ENCODE data around the gene ABCC1.
"Not testable (repeated sequence)": the region's sequence is repeated elsewhere in the genome, so short reads cannot be mapped to it uniquely, and the experiment has no call there.

Gene ABCC1

DNA sequence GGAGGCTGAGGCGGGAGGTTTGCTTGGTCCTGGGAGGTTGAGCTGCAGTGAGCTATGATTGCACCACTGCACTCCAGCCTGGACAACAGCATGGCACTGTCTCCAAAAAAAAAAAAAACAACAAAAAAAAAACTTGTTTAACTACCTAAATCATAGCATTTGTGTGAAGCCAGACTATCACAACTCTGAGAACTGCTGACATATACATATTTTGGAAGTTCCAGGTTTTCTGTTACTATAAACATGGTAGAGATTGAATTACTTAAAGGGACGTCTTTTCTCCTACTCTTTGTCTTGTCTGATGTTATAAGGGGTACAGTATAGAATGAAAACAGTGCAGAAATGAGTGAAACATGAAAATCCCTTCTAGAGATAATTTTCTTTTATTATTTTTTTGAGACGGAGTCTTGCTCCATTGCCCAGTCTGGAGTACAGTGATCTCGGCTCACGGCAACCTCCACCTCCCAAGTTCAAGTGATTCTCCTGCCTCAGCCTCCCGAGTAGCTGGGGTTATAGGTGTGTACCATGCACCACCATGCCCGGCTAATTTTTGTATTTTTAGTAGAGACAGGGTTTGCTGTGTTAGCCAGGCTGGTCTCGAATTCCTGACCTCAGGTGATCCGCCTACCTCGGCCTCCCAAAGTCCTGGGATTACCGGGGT lies 18.4 kb downstream of the ABCC1 start:
- no peak for DNase-seq

DNA sequence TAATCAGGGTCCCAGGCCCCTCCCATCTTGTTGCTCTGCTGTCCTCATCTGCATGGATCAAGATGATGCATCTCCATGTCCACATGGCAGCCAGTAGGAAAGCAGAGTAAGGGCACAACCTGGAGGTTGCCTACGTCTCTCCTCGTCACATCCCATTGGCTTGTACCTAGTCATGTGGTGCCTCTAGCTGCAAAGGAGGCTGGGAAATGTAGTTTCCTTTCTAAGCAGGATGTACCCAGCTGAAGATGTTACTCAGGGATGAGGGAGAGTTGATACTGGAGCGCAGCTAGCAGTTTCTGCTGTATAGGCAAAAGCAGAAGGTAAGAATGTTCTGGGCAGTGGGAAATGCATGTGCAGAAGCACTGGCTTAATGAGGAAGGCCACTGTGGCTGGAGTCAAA lies 20.8 kb downstream of the ABCC1 start:
- DNase-seq: no peak

DNA sequence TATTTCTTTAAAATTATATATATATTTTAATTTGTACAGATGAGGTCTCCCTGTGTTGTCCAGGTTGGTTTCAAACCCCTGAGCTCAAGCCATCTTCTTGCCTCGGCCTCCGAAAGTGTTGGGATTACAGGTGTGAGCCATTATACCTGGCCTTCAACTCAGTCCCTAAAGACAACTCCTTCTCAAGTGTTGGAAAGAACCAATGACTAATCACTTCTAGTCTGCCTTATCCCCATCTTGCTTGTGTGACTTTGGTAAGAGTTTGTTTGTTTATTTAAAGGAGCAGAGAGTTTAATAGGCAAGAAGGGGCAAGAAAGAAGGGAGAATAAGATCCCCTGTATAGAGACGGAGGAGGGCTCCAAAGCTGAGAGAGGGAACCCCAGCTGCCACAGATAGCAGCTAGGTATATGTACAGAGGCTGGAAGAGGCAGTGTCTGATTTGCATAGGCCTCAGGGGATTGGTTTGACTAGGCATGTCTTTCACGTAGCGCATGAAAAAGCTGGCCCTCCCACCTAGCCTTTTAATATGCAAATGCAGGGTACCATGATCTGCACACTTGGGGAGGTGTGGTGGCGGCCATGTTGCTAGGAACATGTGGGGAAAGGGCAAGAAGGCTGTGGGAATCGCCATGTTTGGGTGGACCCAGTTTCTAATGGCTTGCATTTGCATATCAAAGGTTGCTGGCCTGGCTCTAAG lies 21.5 kb downstream of the ABCC1 start:
- DNase-seq: no peak

DNA sequence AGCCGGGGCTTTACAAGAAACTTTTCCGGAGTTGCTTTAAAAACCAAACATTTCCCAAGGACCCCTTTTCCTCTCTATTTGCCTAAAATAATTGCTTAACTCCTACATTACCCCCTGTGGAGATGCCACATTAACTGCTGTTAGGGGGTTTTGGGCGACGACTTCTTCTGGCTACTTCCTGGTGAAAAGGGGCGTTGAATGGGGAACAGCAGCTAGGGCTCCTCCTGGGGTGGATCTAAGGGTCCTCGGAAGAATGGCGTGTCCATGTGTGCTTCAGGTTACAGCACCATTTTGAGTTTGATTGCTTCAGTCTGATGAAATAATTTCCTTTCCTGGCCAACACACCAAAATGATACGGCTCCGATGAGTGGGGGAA lies 22.0 kb downstream of the ABCC1 start:
- DNase-seq: no peak

DNA sequence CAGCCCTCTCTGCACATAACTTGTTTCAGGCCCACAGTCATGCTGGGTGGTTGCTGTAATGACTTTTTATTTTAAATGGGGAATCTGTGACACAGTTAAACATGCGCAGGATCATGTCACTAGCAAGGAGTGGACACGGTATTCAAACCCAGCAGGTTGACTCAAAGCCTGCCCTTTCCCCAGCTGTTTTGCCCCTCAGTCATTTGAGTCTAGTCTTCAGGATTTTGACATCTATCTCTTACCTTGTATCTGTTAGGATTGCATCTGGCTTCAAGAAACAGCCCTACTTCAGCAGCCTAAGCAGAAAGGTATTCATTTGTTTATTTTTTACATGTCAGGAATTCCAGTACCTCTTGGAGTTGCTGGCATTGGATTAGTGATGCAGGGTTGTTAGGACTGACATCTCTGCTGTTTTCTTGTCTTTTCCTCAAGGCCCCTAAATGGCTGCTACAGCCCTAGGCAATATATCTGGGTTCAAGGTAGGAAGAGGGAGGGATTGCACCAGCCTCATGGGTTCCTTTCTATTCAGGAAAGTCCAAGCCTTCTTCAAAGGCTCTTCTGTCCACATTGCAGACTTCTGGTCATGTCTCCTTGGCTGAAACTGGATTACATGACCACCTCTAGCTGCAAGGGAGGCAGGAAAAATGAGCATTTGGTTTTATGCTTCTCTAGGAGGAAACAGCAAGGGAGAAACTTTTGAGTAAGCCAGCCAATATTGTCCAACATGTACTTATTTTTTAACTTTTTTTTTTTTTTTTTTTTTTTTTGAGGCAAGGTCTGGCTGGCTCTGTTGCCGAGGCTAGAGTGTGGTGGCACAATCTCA lies 22.8 kb downstream of the ABCC1 start:
- no peak for DNase-seq

DNA sequence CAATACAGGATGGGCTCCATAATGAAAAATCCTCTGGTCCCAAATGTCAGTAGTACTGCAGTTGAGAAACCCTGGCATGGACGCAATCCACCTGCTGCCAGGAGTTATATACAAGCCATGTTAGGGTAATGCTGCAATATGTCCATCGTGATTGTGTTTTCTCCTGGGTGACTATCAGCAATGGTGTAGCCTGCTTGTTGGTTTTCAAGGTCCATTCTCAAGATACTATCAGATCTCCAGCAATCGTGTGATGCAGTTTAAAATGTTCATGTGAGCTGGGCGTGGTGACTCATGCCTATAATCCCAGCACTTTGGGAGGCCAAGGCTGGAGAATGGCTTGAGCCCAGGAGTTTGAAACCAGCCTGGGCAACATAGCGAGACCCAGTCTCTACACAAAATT lies 24.0 kb downstream of the ABCC1 start:
- no peak for DNase-seq

DNA sequence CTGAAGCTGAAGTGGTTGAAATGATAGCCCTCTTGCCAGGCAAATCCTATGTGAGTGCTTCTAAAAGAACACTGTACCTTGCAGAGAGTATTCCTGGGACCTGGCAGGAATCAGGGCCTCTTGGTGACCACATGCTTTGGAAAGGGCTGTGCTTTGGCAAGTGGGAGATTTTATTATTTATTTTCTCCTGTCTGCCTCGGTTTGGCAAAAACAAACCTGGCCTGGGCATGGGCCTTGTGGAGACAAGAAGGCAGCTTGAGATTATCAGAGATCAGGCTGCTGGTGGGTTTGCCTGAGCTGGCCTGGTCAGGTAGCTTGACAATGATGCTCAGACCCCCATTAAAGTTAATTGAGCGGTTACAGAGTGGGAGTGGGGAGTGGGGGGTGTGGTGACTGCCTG lies 24.6 kb downstream of the ABCC1 start:
- no peak for DNase-seq

DNA sequence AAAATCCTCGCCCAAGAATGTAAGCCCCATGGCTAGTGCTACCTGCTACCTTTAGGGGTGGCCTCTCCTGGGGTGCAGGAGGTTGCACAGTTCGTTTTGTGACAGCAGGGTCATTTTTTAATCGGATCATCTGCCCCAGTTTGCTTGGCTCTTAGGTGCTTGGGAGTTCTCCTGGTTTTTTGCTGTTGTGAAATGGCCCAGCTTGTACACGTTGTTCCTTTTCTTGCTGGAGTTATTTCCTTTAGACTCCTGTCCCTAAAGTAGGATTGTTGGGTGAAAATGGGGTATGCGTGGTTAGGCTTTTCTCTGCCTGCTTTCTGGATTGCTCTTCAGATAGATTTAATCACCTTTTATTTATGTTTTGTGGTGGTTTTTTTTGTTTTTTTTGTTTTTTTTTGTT lies 25.8 kb downstream of the ABCC1 start:
- DNase-seq: no peak

DNA sequence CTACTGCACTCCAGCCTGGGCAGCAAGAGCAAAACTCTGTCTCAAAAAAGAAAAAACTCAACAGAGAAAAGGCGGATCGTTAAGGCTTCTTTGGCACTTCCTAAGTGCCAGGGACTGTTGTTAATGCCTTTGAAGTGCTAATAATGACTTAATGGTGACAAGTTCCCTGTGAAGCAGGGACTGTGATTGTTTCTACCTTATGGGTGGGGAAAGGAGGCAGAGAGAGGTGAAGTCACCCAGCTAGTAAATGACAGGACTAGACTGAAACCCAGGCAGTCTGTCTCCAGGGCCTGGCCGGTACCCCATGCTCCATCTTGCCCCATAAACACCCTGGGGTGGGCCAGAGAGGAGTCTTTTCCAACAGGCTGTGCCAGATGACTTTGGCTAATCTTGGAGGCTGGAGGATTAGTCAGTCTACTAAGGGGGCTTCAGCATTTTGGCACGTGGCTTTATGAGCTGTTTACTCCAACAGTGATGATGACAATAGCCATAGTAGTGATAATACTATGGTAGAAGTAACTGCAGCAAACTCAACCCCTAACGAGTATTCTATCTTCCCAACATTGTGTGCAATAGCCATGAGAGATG lies 26.9 kb downstream of the ABCC1 start:
- DNase-seq: no peak

DNA sequence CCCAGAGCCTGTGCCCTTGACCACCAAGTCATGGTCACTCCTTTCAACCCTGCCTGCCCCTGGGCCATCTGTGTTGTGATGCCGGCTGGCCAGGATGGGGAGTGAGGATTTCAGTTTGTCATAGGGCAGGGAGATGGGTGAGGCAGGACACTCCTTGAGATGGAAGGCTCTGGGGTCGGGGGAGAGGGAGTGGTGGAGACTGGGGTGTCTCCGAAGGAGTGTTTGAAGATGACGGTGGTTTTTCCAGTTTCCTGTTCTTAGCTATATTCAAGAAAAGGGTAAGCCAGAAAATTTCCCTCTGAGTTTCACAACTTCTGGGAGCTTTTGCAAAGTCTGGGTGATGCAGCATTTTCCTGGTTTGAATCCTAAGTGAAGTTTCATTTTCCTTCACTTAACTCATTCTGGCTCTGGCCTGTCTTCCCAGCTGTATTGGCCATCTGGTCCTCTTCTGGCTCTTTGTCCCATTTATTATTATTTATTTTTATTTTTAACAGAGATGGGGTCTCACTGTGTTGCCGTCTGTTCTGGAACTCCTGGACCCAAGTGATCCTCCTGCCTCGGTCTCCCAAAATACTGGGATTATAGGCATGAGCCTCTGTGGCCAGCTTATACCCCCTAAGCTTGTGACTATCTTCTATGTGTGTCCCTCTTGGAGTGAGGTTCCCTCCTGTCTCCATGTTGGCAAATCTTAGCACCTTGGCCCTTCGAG lies 27.7 kb downstream of the ABCC1 start:
- DNase-seq: no peak

DNA sequence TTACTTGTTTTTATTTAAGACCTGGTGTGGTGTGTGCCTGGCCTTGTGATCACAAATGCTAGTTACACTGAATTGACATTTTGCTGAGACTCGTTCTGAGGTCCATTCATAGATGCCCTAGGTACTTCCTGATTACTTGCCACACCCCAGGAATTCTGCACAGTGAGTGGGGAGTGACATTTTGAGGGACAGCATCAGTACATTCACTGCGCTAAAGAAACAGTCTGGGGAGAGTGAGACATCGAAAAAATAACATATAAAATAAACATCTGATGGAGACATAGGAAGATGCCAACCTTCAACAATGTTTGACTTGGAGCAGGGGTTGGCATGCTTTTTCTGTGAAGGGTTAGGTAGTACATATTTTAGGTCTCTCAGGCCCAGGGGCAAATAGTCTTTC lies 30.4 kb downstream of the ABCC1 start:
- DNase-seq: no peak

DNA sequence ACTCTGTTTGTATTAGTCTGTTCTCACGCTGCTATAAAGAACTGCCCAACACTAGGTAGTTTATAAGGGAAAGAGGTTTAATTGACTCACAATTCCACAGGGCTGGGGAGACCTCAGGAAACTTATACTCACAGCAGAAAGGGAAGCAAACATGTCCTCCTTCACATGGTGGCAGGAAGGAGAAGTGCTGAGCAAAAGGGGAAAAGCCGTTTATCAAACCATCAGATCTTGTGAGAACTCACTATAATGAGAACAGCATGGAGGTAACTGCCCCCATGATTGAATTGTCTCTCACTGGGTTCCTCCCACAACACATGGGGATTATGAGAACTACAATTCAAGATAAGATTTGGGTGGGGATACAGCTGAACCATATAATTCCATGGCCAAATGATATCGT lies 30.9 kb downstream of the ABCC1 start:
- DNase-seq: no peak

DNA sequence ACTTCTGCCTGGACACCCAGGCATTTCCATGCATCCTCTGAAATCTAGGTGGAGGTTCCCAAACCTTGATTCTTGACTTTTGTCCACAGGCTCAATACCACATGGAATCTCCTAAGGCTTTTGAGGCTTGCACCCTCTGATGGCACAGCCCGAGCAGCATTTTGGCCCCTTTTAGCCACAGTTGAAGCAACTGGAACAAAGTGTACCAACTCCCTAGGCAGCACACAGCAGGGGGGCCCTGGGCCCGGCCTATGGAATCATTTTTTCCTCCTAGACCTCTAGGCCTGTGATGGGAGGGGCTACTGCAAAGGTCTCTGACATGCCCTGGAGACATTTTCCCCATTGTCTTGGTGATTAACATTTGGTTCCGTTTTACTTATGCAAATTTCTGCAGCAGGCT lies 32.0 kb downstream of the ABCC1 start:
- no peak for DNase-seq

DNA sequence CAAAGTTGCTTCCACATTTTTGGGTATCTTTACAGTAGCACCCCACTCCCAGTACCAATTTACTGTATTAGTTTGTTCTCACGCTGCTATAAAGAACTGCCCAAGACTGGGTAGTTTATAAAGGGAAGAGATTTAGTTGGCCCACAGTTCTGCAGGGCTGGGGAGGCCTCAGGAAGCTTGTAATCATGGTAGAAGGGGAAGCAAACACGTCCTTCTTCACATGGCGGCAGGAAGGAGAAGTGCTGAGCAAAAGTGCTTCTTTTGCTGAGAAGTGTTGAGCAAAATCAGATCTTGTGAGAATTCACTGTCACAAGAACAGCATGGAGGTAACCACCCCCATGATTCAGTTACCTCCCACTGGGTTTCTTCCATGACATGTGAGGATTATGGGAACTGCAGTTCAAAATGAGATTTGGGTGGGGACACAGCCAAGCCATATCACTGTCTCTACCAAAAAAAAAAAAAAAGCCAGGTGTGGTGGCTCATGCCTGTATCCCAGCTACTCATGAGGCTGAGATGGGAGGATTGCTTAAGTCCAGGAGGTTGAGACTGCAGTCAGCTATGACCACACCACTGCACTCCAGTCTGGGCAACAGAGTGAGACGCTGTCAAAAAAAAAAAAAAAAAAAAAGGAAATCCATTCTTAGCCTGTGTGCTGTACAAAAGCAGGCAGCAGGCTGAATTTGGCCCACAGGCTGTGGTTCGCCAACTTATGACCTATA lies 32.9 kb downstream of the ABCC1 start:
- DNase-seq: not testable (repeated sequence)

DNA sequence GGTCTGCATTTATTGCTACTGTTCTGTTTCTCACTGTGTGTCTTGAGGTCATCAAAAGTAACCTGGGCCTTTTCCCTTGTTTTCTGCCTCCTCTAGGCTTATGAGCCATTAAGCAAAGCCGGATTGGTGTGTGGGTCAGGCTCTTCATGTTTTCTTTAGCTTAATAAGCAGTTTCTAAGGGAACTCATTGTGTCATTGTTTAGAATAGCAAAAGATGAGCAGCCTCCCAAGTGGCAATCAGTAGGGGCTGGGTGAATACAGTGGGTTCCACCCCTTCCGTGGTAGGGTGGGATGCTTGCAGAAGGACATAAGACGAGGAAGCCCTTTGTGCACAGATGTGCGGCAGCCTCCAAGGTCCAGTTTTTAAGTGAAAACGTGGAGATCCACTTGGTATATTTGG lies 34.5 kb downstream of the ABCC1 start:
- DNase-seq: no peak

DNA sequence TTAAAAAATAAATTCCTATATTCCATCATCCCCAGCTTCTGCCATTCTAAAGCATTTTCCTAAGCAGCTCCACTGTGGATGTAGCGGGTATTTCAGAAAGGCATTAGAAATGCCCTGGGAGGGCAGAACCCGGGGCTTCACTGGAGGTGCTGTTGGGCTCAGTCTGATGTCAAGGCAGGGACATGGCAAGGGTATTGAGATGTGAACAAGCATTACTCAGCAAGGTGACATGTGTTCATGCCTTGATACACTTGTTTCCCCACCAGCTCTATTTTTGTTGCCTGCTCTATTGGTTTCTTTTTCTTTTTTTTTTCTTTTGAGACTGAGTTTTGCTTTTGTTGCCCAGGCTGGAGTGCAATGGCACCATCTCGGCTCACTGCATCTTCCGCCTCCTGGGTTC lies 35.7 kb downstream of the ABCC1 start:
- DNase-seq: no peak

DNA sequence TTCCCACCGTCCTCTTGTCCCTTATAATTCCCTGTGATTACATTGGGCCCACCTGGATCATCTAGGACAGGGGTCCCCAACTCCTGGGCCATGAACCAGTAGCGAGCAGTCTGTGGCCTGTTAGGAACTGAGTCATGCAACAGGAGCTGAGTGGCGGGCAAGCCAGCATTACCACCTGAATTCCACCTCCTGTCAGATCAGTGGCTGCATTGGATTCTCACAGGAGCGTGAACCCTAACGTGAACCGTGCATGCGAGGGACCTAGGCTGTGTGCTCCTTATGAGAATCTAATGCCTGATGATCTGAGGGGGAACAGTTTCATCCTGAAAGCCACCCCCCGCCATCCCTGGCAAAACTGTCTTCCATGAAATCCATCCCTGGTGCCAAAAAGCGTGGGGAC lies 36.8 kb downstream of the ABCC1 start:
- DNase-seq: no peak

DNA sequence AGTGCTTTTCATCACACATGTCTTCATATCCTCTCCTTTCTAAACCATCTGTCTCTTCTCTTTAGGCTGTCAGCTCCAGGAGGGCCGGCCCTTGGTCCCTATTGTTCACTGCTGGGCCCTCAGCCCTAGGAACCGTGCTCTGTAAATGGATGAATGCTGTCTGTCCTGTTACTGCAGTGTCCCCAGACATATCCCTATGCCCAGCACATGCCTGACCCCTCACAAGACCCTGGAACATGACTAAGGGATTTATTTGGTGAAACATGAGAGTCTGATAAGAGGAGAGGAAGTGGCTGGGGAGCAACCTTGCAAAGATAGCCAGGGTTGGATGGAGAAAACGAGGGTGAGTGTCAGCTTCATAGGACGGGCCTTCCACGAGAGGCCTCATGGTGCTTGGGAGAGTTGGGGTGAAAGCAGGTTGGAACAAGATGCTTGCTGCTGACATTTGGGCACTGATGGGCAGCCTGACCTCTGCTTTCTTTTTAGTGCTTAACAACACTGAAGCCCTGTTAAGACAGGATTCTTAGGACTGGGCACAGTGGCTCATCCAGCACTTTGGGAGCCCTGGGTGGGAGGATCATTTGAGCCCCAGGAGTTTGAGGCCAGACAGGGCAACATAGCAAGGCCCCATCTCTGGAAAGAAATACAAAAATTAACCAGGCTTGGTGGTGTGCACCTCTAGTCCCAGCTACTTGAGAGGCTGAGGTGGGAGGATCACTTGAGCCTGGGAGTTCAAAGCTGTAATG lies 39.0 kb downstream of the ABCC1 start:
- no peak for DNase-seq

DNA sequence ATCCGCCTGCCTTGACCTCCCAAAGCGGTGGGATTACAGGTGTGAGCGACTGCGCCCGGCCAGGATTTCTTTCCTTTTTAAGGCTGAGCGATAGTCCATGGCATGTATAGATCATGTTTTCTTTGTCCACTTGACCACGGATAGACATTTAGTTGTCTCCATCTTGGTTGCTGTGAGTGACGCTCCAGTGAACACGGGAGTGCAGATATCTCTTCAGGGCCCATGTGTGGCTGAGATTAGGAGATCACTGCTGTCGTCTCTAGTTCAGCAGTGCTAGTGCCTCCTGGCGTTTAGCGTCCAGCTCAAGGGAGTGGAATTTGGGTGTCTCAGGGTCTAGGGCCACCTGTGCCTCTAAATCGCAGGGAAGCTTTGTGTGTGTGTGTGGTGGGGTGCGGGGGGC lies 41.5 kb downstream of the ABCC1 start:
- DNase-seq: no peak

DNA sequence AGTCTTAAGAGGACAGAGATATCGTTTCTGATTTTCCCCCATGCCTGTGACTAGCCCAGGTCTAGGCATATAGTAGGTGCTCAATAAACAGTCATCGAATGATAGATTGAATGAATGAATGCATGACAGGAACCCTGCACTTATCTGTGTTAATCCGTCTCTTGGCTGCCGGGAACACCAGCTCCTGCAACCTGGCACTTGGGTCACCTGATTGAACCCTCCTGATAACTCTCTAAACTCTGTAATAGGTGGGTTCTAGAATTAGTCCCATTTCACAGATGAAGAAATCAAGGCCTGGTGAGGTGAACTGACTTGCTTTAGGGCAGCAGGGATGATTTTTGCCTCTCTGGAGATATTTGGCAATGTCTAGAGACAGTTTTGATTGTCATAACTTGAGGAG lies 43.7 kb downstream of the ABCC1 start:
- no peak for DNase-seq

DNA sequence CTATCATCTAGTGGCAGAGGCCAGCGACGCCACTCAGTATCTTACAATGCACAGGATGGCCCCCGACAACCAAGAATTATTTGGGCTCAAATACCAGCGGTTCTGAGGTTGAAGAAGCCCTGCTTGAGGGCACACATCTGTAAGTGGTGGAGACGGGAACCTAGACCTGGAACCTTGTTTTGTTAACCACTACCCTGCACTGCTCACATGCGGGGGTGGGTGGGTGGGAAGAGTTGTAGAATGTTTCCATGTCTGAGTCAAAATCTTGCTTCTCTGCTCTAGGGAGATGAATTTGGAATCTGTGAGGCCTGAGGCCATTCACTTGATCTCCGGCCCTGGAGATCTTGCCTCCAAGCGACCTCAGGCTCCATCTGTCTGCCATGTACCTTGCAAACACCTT lies 44.1 kb downstream of the ABCC1 start:
- DNase-seq: no peak

Measured in CD4-positive, alpha-beta T cell treated with Interleukin-1 beta for 1 hour (primary cell).